K562 (cell line): Measurements from ENCODE around the gene CFAP69. TPM values are rescaled to one million over a fixed set of nuclear protein-coding genes. Genes with fewer than 3 reads are reported as not detected.

Experiments
- ATAC-seq: fragments of 200-7000 bp; cut with Tn5 transposase; 3 replicates; pipeline ENCODE4 v1.9.1; 2020; ENCODE audit warnings: moderate library complexity
- BruUV-seq: library from RNA; stranded (reverse); fragments of 400-500 nt; replicated peaks from 2 replicates; lab custom pipeline; 2021; lab: Mats Ljungman, UMichigan
- CTCF ChIA-PET: fragments of 300-600 bp; formaldehyde crosslinking; extraction: SDS; loops from one replicate; lab custom pipeline; 2021; ENCODE audit warnings: low intra/inter-chr PET ratio; lab: Yijun Ruan, JAX
- POLR2A ChIA-PET: fragments of 300-600, 350-650 bp; sonication (Branson Sonifier 250); formaldehyde crosslinking; extraction: SDS; loops from one replicate; lab custom pipeline; 2021; ENCODE audit warnings: antibody characterized with exemption, inconsistent platforms; lab: Yijun Ruan, JAX
- DNase-seq, 4 experiments: peaks; one replicate each; pipeline versions ENCODE4 v3.0.0 to v3.0.0-alpha.2; 2011 to 2018; ENCODE audit warnings: low spot score in 3 of 4, mixed read lengths in 3 of 4; ENCODE audit errors: extremely low read depth in 1 of 4
- FAIRE-seq: peaks from 2 replicates; lab custom pipeline; 2011; peaks lifted over from hg19 to GRCh38; lab: Jason Lieb, UNC
- H2AFZ ChIP-seq: 2 replicates; pipeline ENCODE4 v1.6.0; 2011; ENCODE audit warnings: low read depth, low read length, control low read depth, inconsistent platforms
- H3K27ac ChIP-seq: fragments of 200-600 bp; 3 replicates; pipeline ENCODE4 v1.8.0; 2011; ENCODE audit warnings: low read depth, mild to moderate bottlenecking, control low read depth, inconsistent platforms, low read length, moderate library complexity, mixed read lengths; ENCODE audit errors: extremely low read depth
- H3K27me3 ChIP-seq, 2 experiments: fragments of 300-600 bp in 1 of 2; 2 replicates in 1 of 2; 3 replicates in 1 of 2; pipeline versions ENCODE4 v1.6.0 to v1.8.0; 2011; ENCODE audit warnings: inconsistent platforms in 2 of 2, low read length in 2 of 2, mild to moderate bottlenecking in 1 of 2, mixed read lengths in 1 of 2, moderate library complexity in 1 of 2; ENCODE audit not compliant: control insufficient read depth in 2 of 2, insufficient read depth in 2 of 2
- H3K36me3 ChIP-seq: fragments of 300-600 bp; 3 replicates; pipeline ENCODE4 v1.8.0; 2011; ENCODE audit warnings: mild to moderate bottlenecking, low read length, inconsistent platforms; ENCODE audit not compliant: control insufficient read depth, insufficient read depth
- H3K4me1 ChIP-seq, 2 experiments: fragments of 200-600 bp in 1 of 2; replicated peaks in 1 of 2; 2 replicates in 1 of 2; 3 replicates in 1 of 2; pipeline versions ENCODE4 v1.5.1 to v1.8.0; 2011; ENCODE audit warnings: inconsistent platforms in 2 of 2, low read length in 2 of 2, mild to moderate bottlenecking in 1 of 2, mixed read lengths in 1 of 2, moderate library complexity in 1 of 2; ENCODE audit not compliant: control insufficient read depth in 2 of 2, insufficient read depth in 2 of 2
- H3K4me2 ChIP-seq: 2 replicates; pipeline ENCODE4 v1.6.1; 2011; ENCODE audit warnings: low read length, control low read depth, inconsistent platforms, mixed read lengths; ENCODE audit not compliant: insufficient read depth
- H3K4me3 ChIP-seq: fragments of 200-600 bp; sonication (generic), shearing (Covaris generic); 2 replicates; pipeline ENCODE4 v1.5.1; 2016; ENCODE audit warnings: control low read depth, inconsistent platforms
- H3K79me2 ChIP-seq: fragments of 200-600 bp; 3 replicates; pipeline ENCODE4 v1.8.0; 2011; ENCODE audit warnings: low read length, inconsistent platforms; ENCODE audit not compliant: control insufficient read depth, insufficient read depth
- H3K9ac ChIP-seq, 2 experiments: 2 replicates each; pipeline versions ENCODE4 v1.6.0 to v1.6.1; 2011; ENCODE audit warnings: low read depth in 2 of 2, low read length in 2 of 2, control low read depth in 1 of 2, inconsistent platforms in 1 of 2, mild to moderate bottlenecking in 1 of 2, mixed read lengths in 1 of 2; ENCODE audit not compliant: insufficient read depth in 1 of 2
- H3K9me1 ChIP-seq: one replicate; pipeline ENCODE4 v1.6.0; 2011; ENCODE audit warnings: inconsistent platforms, mild to moderate bottlenecking, low read length, moderate library complexity; ENCODE audit not compliant: control insufficient read depth, insufficient read depth
- H3K9me3 ChIP-seq: replicated peaks from 2 replicates; pipeline ENCODE4 v1.5.1; 2011; ENCODE audit warnings: low read depth, low read length, inconsistent platforms; ENCODE audit not compliant: control insufficient read depth, insufficient read depth
- H4K20me1 ChIP-seq: replicated peaks from 2 replicates; pipeline ENCODE4 v1.6.1; 2011; ENCODE audit warnings: low read length, inconsistent platforms, mixed read lengths; ENCODE audit not compliant: control insufficient read depth, insufficient read depth
- EHMT2 ChIP-seq: fragments of 450-650 bp; IDR thresholded peaks from 2 replicates; pipeline ENCODE4 v1.6.1; 2018; ENCODE audit warnings: antibody characterized with exemption
- LEF1 ChIP-seq: fragments of 450-650 bp; IDR thresholded peaks from 2 replicates; pipeline ENCODE4 v1.6.1; 2016; ENCODE audit warnings: mild to moderate bottlenecking
- MAX ChIP-seq: sonication (generic); formaldehyde crosslinking; IDR thresholded peaks from 2 replicates; pipeline ENCODE4 v1.9.0; 2022; ENCODE audit warnings: mild to moderate bottlenecking, missing genetic modification reagents
- RBM15 ChIP-seq: fragments of 200-400 bp; formaldehyde crosslinking; IDR thresholded peaks from 2 replicates; pipeline ENCODE4 v1.6.1; 2018; ENCODE audit warnings: mild to moderate bottlenecking, low read length, moderate library complexity; ENCODE audit not compliant: insufficient read depth
- WGBS: fragments of 100-300 bp; shearing (Covaris generic); methylation state at CpG from one replicate; pipeline ENCODE4 v1.1.6; 2016; ENCODE audit warnings: low coverage, mixed read lengths; ENCODE audit not compliant: insufficient coverage; ENCODE audit errors: missing lambda C conversion rate; 5-methylcytosine and 5-hydroxymethylcytosine counted together
- in situ Hi-C: fragments of 300-500 bp; cut with MboI; formaldehyde crosslinking; loops from 4 replicates; pipeline ENCODE4 v1.15.0; 2018; ENCODE audit warnings: inconsistent platforms, mixed read lengths
- intact Hi-C: fragments of 100-400 bp; cut with micrococcal nuclease; formaldehyde crosslinking; loops from 2 replicates; pipeline ENCODE4 v1.14.2; 2022
- polyA plus RNA-seq, 8 experiments: library from polyadenylated mRNA; depleted of rRNA in 4 of 8; stranded (reverse) in 5 of 8; unstranded in 3 of 8; fragments of >200 nt; fragmentation: Nextera tagmentation in 2 of 8; fragmentation: Illumina TruSeq in 1 of 8; extraction: Ambion mirVana in 2 of 8; extraction: Trizol in 1 of 8; gene quantifications; 2 replicates each; pipeline versions ENCODE4 v1.2.1 to v1.2.3, GENCODE V29; 2011 to 2014; ENCODE audit warnings: inconsistent platforms in 1 of 8, missing spikeins in 1 of 8
- total RNA-seq, 7 experiments: library from RNA; depleted of rRNA in 6 of 7; stranded (reverse); fragments of >200 nt in 6 of 7; fragmentation: Illumina TruSeq in 2 of 7; extraction: Trizol in 2 of 7; gene quantifications; 2 replicates each; pipeline versions ENCODE4 v1.2.1 to v1.2.3, GENCODE V29; 2011 to 2021; ENCODE audit warnings: low replicate concordance in 1 of 7

Gene CFAP69
- total and polyA plus RNA-seq, 9 of the 15 experiments (the other 6 are each of a cell fraction or from before 2014, with no cell fraction given) = 0.24 to 5.1 (median 1.7) TPM

DNA sequence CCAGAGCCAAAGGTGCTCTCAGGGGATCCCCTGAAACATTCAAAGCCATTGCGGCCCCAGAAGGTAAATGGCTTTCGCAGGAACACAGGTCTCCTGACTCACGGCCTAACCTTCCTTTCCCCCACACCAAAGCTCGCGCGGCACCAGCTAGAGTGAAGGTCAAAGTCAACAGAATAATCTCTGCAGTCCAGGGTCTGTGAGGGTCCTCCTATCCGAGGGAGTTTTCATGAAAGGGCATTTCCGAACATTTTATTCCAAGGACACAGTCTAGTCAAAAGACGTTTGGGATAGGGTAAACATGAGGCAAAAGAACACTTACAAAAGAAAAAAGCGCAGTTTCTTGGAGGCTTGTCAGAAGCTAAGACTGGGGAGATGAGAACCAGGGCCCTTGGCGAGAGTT lies 34.0 kb upstream of the CFAP69 start:
- Histone ChIP-seq H3K9ac (no peak overlapping the region), H3K4me1 (peaks cover 0 to 10% of the 10 kb centered on the region in 2 experiments; a peak in 2 of 5 replicates), H4K20me1 (no peaks in the 10 kb centered on the region), H3K79me2 (no peaks in the 10 kb centered on the region), H3K9me1 (no peaks in the 10 kb centered on the region), H3K36me3 (no peaks in the 10 kb centered on the region), H3K4me2 (no peak overlapping the region), H3K4me3 (no peak overlapping the region)
- ChIA-PET CTCF (no interaction called here), POLR2A (no interaction called here)
- intact Hi-C loops (no loop called here), in situ Hi-C loops (no loop called here)
- 8% methylated on average over 11 of the region's 11 CpGs for WGBS
- TF ChIP-seq EHMT2 (no peak), MAX (CRISPR knock-in tag) (no peak), RBM15 (no peak), LEF1 (no peak)
- TF ChIP-seq, all 486 proteins: peak for 0
- Histone ChIP-seq H3K27ac (no peak overlapping the region), H2AFZ (peak overlapping the region; percentile 33; the same call in 1 of the 2 replicates), H3K9me3 (no peaks in the 10 kb centered on the region), H3K27me3 (peaks cover 15% of the 10 kb centered on the region in 2 experiments; a peak in 4 of 5 replicates)
- ATAC-seq = no peak
- no peak for DNase-seq
- FAIRE-seq = no peak
- no TSS peak for BruUV-seq
